ENCODE measurements around the gene AJM1. TPM values are rescaled to one million over a fixed set of nuclear protein-coding genes. Genes with fewer than 3 reads are reported as not detected.

Gene AJM1
- total RNA-seq, 1 experiment from 2014 or later: 1.8 TPM

DNA sequence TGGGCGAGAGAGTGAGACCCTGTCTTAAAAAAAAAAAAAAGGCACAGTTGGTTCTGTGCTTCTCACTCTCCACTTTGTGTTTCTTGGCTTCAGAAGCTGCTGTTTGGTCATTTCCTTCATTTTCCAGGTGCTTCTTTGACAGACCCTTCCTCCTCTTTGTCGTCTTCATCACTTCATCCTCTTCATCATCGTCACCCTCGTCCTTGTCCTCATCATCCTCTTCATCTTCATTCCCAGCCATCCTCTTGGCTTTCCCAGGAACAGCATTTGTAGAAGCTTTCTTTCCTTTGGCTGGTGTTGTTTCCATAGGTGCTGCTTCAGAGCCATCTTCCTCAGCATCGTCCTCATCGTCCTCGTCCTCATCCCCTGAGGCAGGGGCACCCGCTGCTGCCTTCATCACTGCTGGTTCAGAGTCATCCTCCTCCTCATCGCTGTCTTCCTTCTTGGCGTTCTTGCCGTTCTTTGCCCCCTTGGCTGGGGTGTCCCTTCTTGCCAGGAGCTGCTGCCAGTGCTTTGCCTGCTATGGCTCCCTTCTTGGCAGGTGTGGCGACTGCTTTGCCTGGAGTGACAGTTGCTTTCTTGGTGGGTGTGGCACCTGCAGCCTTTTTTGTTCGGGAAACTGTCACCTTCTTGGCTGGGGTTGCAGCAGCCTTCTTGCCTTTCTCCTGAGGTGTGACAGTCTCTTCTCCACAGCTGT, 27.4 kb upstream of the AJM1 start:
- Mint-ChIP-seq H3K4me3 (no peak overlapping the region), H3K9me3 (no peaks in the 10 kb centered on the region; a peak in 1 of 5 replicates), H3K36me3 (ENCODE audit: insufficient read depth in 1 of 3, low read depth in 3 of 3) (peaks cover 35 to 73% (median 64%) of the 10 kb centered on the region in 3 experiments), H3K27ac (peak overlapping the region in 1 of 3 experiments; percentile 1; a peak in 2 of 7 replicates), H3K27me3 (ENCODE audit: low read depth) (no peaks in the 10 kb centered on the region), H3K4me1 (peaks cover 3 to 6% of the 10 kb centered on the region in 2 experiments)
- no peak for TF ChIP-seq CTCF (conservative IDR thresholded peaks at IDR 0.05)
- no peak overlapping the region for H2BK120ac ChIP-seq (ENCODE audit: low read depth, low read length, poor library complexity, severe bottlenecking)
- no peak overlapping the region for H2AFZ ChIP-seq (ENCODE audit: low read length)
- H3T11ph ChIP-seq (ENCODE audit: low read length): no peak overlapping the region
- WGBS (ENCODE audit: extremely low coverage, insufficient read length, low lambda C conversion rate): 100% methylated on average over 2 of the region's 13 CpGs
- H3K27me3 ChIP-seq (ENCODE audit: insufficient read depth, low read length): no peaks in the 10 kb centered on the region
- no peak overlapping the region for H4K5ac ChIP-seq (ENCODE audit: insufficient read length, low read depth, low read length)
- H3K56ac ChIP-seq (ENCODE audit: insufficient read length, low read depth, low read length): no peak overlapping the region
- H2BK20ac ChIP-seq (ENCODE audit: low read depth, low read length, poor library complexity, severe bottlenecking): no peak overlapping the region
- H3K4me2 ChIP-seq (ENCODE audit: insufficient read depth, insufficient read length, low read length): no peak overlapping the region
- H4K20me1 ChIP-seq (ENCODE audit: control insufficient read depth, insufficient read depth, insufficient read length): no peaks in the 10 kb centered on the region
- DNase-seq: no peak
- H4K91ac ChIP-seq (ENCODE audit: insufficient read length, low read depth, low read length): no peak overlapping the region
- H3K79me1 ChIP-seq (ENCODE audit: insufficient read depth, low read depth, low read length, poor library complexity, severe bottlenecking): peaks cover 8% of the 10 kb centered on the region
- no peaks in the 10 kb centered on the region; the same call in 1 of the 2 replicates for H3K79me2 ChIP-seq (ENCODE audit: insufficient read depth, low read length)
- H3K9ac ChIP-seq (ENCODE audit: extremely low read depth, insufficient read length, low read length): no peak overlapping the region
- H2BK12ac ChIP-seq (ENCODE audit: insufficient read length, low read depth, low read length): no peak overlapping the region
- H3K4me1 ChIP-seq (ENCODE audit: insufficient read depth, low read length): no peaks in the 10 kb centered on the region
- no peak overlapping the region for H3K27ac ChIP-seq (ENCODE audit: insufficient read length, low read depth, low read length)
- H3K23ac ChIP-seq (ENCODE audit: insufficient read length, low read depth, low read length): no peak overlapping the region
- H3K23me2 ChIP-seq (ENCODE audit: insufficient read length, low read depth, low read length, poor library complexity, severe bottlenecking): no peaks in the 10 kb centered on the region
- no peak overlapping the region for H2BK5ac ChIP-seq (ENCODE audit: insufficient read length, low read length)
- no peak overlapping the region for H2BK15ac ChIP-seq (ENCODE audit: low read depth, low read length)
- H3K4ac ChIP-seq (ENCODE audit: low read depth, low read length): no peak overlapping the region
- H3K9me3 ChIP-seq (ENCODE audit: control insufficient read depth, low read depth, low read length): no peaks in the 10 kb centered on the region
- no peak overlapping the region for H4K8ac ChIP-seq (replicated peaks; ENCODE audit: insufficient read length, low read depth, low read length)
- H3K14ac ChIP-seq (ENCODE audit: insufficient read depth, low read length): no peak overlapping the region
- no peak overlapping the region for H3K18ac ChIP-seq (ENCODE audit: insufficient read length, low read depth, low read length)
- H2AK5ac ChIP-seq (ENCODE audit: insufficient read length, low read length): no peak overlapping the region
